ENCODE measurements around the gene ACOX1. TPM values are rescaled to one million over a fixed set of nuclear protein-coding genes. Genes with fewer than 3 reads are reported as not detected.

Gene ACOX1
- total and polyA plus RNA-seq, 2 of the 13 experiments (the other 11 are each of a cell fraction or from before 2014, with no cell fraction given), result 86.4 to 120 TPM

GRCh38 chr17:76000016-76000754, 21.2 kb upstream of the ACOX1 start (continued):
- TF ChIP-seq FOSL1 (CRISPR knock-in tag; IDR thresholded peaks at IDR 0.05; ENCODE audit: borderline replicate concordance), result no peak
- TF ChIP-seq, protein P1, sequence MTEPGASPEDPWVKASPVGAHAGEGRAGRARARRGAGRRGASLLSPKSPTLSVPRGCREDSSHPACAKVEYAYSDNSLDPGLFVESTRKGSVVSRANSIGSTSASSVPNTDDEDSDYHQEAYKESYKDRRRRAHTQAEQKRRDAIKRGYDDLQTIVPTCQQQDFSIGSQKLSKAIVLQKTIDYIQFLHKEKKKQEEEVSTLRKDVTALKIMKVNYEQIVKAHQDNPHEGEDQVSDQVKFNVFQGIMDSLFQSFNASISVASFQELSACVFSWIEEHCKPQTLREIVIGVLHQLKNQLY (CRISPR knock-in tag; IDR thresholded peaks at IDR 0.05), result 0 out of 2 replicates have a peak, but pooled peaks have one; percentile 12
- TF ChIP-seq MAFF (IDR thresholded peaks at IDR 0.05; ENCODE audit: low read depth, low read length), result no peak
- no peak for TF ChIP-seq TCF12 (IDR thresholded peaks at IDR 0.05)
- no peak for TF ChIP-seq TCF12 (CRISPR knock-in tag; IDR thresholded peaks at IDR 0.05)
- no peak for TF ChIP-seq ZNF850 (CRISPR knock-in tag; conservative IDR thresholded peaks at IDR 0.05)
- TF ChIP-seq KAT8 (CRISPR knock-in tag; IDR thresholded peaks at IDR 0.05), result peak; percentile 43; the same call in 1 of the 2 replicates
- TF ChIP-seq GZF1 (CRISPR knock-in tag; IDR thresholded peaks at IDR 0.05), result peak; percentile 72; the same call in 1 of the 2 replicates
- no peak for TF ChIP-seq FOXJ3 (CRISPR knock-in tag; IDR thresholded peaks at IDR 0.05; ENCODE audit: borderline replicate concordance)
- TF ChIP-seq, protein P2, sequence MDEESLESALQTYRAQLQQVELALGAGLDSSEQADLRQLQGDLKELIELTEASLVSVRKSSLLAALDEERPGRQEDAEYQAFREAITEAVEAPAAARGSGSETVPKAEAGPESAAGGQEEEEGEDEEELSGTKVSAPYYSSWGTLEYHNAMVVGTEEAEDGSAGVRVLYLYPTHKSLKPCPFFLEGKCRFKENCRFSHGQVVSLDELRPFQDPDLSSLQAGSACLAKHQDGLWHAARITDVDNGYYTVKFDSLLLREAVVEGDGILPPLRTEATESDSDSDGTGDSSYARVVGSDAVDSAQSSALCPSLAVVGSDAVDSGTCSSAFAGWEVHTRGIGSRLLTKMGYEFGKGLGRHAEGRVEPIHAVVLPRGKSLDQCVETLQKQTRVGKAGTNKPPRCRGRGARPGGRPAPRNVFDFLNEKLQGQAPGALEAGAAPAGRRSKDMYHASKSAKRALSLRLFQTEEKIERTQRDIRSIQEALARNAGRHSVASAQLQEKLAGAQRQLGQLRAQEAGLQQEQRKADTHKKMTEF (CRISPR knock-in tag; IDR thresholded peaks at IDR 0.05), result 0 out of 2 replicates have a peak, but pooled peaks have one; percentile 41
- peak; percentile 39 for TF ChIP-seq ZMYM4 (CRISPR knock-in tag; IDR thresholded peaks at IDR 0.05)
- TF ChIP-seq ZBTB1 (CRISPR knock-in tag; IDR thresholded peaks at IDR 0.05; ENCODE audit: borderline replicate concordance), result no peak
- TF ChIP-seq MYC (CRISPR knock-in tag; IDR thresholded peaks at IDR 0.05; ENCODE audit: borderline replicate concordance), result peak; percentile 64; the same call in 1 of the 2 replicates
- peak; percentile 47 for TF ChIP-seq AGO1 (IDR thresholded peaks at IDR 0.05; ENCODE audit: low read depth, low read length, poor library complexity, severe bottlenecking)
- no peak for TF ChIP-seq SMAD3 (CRISPR knock-in tag; IDR thresholded peaks at IDR 0.05)
- TF ChIP-seq ZNF773 (CRISPR knock-in tag; IDR thresholded peaks at IDR 0.05; ENCODE audit: borderline replicate concordance), result no peak
- no peak for TF ChIP-seq ZNF34 (CRISPR knock-in tag; IDR thresholded peaks at IDR 0.05; ENCODE audit: borderline replicate concordance)
- peak; percentile 43; the same call in 1 of the 2 replicates for TF ChIP-seq UBTF (CRISPR knock-in tag; IDR thresholded peaks at IDR 0.05)
- TF ChIP-seq DRAP1 (CRISPR knock-in tag; IDR thresholded peaks at IDR 0.05), result peak; percentile 10; the same call in 1 of the 2 replicates
- peak; percentile 72; the same call in 1 of the 2 replicates for TF ChIP-seq SMAD1 (CRISPR knock-in tag; IDR thresholded peaks at IDR 0.05; ENCODE audit: borderline replicate concordance, low read depth)
- TF ChIP-seq ZNF256 (CRISPR knock-in tag; conservative IDR thresholded peaks at IDR 0.05), result no peak
- no peak for TF ChIP-seq SP140L (CRISPR knock-in tag; IDR thresholded peaks at IDR 0.05; ENCODE audit: borderline replicate concordance)
- TF ChIP-seq DR1 (CRISPR knock-in tag; IDR thresholded peaks at IDR 0.05), result no peak
- no peak for TF ChIP-seq ZNF839 (CRISPR knock-in tag; IDR thresholded peaks at IDR 0.05; ENCODE audit: borderline replicate concordance)
- no peak for TF ChIP-seq XRCC5 (optimal IDR thresholded peaks at IDR 0.05; ENCODE audit: low read length)
- no peak for TF ChIP-seq RFX1 (IDR thresholded peaks at IDR 0.05)
- no peak for TF ChIP-seq REXO4 (CRISPR knock-in tag; IDR thresholded peaks at IDR 0.05; ENCODE audit: borderline replicate concordance)
